ENCODE data around the gene KCNJ10.

DNA sequence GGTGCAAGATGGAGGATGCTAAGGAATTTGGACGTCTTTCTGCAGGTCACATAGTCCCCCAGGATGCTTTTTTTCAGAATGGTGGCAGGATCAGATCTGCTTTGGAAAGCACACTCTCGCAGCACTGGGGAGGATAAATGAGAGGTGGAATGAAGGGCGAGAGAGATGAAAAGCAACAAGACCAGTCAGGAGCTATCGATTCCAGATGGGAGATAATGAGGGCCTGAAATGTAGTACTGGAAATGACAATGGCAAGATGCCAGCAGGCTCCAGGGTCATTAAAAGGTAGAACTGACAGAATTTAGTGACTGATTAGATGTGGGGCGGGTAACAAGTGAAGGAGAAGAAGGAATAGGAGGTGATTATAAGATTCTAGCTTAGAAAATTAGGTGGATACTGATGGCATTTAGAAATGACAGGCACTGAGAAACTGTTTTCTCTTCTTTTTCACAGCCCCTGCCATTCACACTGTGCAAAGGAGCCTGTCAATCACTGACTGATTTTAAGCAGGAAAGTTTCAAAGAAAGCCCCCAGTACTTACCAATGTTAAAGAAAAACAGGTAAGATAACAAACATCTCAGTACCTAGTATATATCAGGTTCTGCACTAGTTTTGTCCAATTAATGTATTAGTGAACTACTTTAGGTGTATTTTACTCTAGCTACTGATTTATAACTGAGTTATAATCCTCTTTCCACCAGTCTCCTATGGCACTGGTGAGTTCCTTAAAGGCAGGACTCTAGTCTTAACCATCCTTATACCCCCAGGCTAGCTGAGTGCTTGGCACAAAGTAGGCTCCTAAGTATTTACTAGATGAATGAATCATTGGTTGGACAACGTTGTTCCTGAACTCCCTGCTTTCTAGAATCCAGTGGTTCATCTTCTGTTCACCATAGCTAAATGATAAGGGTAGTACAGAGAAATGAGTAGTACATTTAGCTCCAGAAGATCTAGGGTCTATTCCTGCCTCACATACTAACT, 47.3 kb downstream of the KCNJ10 start:
- TF ChIP-seq POLR2A (IDR thresholded peaks at IDR 0.05; ENCODE audit: low read length) = no peak
- no peak for TF ChIP-seq GATA1 (IDR thresholded peaks at IDR 0.05; ENCODE audit: low read depth, low read length)
